Aorta (tissue), 5 donors: ENCODE results near the gene POLG. TPM values are rescaled to one million over a fixed set of nuclear protein-coding genes. Genes with fewer than 3 reads are reported as not detected.
A peak's percentile ranks its signal among the peaks of the same experiment; 100 is the strongest.

ENCODE experiments used
- ATAC-seq: fragments of 200-7000 bp; cut with Tn5 transposase; one replicate; pipeline ENCODE4 v1.9.1; 2022; ENCODE audit warnings: moderate library complexity; ENCODE audit not compliant: low FRiP score
- DNase-seq, 2 donors: peaks; one replicate each; pipeline ENCODE4 v3.0.0-alpha.2; 2020
- H3K27ac ChIP-seq, 2 donors: one replicate each; pipeline ENCODE4 v1.5.1; 2013; ENCODE audit warnings: low read length in 2 of 2, mild to moderate bottlenecking in 2 of 2, moderate library complexity in 2 of 2, control low read depth in 1 of 2, inconsistent platforms in 1 of 2, low read depth in 1 of 2
- H3K27me3 ChIP-seq, 2 donors: one replicate each; pipeline ENCODE4 v1.6.1; 2013; ENCODE audit warnings: control low read depth in 1 of 2, low read length in 1 of 2, mild to moderate bottlenecking in 1 of 2, moderate library complexity in 1 of 2; ENCODE audit not compliant: insufficient read depth in 2 of 2, control insufficient read depth in 1 of 2
- H3K36me3 ChIP-seq, 2 donors: one replicate each; pipeline ENCODE4 v1.6.1; 2013; ENCODE audit warnings: control low read depth in 1 of 2, low read length in 1 of 2, mild to moderate bottlenecking in 1 of 2; ENCODE audit not compliant: insufficient read depth in 2 of 2, control insufficient read depth in 1 of 2
- H3K4me1 ChIP-seq, 2 donors: one replicate each; pipeline ENCODE4 v1.6.1; 2013; ENCODE audit warnings: low read length in 2 of 2, control low read depth in 1 of 2, mild to moderate bottlenecking in 1 of 2, moderate library complexity in 1 of 2; ENCODE audit not compliant: insufficient read depth in 2 of 2, control insufficient read depth in 1 of 2
- H3K4me3 ChIP-seq, 2 donors: one replicate each; pipeline ENCODE4 v1.5.1; 2013; ENCODE audit warnings: low read length in 2 of 2, control low read depth in 1 of 2, mild to moderate bottlenecking in 1 of 2
- H3K9me3 ChIP-seq: one replicate; pipeline ENCODE4 v1.6.1; 2013; ENCODE audit warnings: mild to moderate bottlenecking, low read length; ENCODE audit not compliant: control insufficient read depth
- WGBS, 2 donors: extraction: QIAGEN DNeasy Blood & Tissue Kit; methylation state at CpG; one replicate each; pipeline ENCODE4 v1.1.7; 2013; 5-methylcytosine and 5-hydroxymethylcytosine counted together
- intact Hi-C, 2 donors: fragments of 100-400 bp; cut with DNase I; formaldehyde crosslinking; loops; one replicate each; pipeline versions ENCODE4 v1.14.2 to v1.15.0; 2022
- polyA plus RNA-seq, 2 donors: library from polyadenylated mRNA; stranded (reverse); fragments of 200-250 nt; gene quantifications; one replicate each; pipeline ENCODE4 v1.2.3, GENCODE V29; 2013
- total RNA-seq, 2 donors: library from RNA; stranded (reverse); fragmentation: NEBNext Ultra II Directional; extraction: Animal tissue kit (Norgen Biotek cat#: 25700); gene quantifications; one replicate each; pipeline ENCODE4 v1.2.1, GENCODE V29; 2021
- donor health status: healthy with polysubstance abuse.
- donor health status: Bipolar disorder and iron deficiency.
- donor health status: DM: no; HTN: no; CAD: no.
- donor health status: DM: no; HTN: no; CAD: no.
- donor health status: DM: yes; HTN: yes; CAD: no.

POLG gene
- total and polyA plus RNA-seq, 4 donors: 18.4 to 61.9 (median 57.4) TPM

DNA sequence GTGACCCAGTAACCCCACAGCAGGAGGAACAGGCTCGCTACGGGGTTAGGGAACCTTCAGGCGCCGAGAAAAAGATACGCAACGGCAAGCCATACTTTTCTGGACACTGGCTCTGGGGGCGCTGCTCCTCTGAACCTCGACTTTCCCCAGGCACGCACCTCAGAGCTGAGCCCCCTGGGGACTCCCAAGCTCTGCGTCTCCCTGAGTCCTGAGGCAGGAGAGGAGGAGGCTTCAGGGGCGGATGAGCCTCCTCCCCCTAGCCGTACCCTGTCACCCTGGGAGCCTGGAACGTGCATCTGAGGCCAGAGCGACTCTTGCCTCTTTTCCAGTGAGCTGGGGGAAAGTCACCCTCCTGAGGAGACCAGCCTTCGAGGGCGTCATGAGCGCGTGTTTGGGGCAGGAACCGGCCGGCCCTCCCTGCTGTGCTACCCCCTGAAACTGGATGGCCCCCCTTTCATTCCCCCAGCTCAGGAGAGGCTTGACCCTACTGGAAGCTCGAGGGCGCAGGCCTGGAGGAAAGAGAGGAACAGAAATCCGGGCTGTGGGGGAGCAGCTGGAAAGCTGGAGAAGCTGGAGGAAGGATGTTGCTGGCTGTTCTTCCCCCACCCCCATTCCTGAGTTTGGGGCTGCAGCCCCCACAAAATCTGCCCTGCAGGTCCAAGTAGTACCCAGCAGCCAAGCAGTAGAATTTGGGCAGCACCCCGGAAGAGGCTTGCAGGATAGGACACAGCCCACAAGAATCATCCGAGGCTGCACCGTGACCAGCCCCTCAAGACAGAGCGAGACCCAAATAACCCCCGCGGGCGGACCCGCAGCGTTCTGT lies 25.1 kb upstream of the POLG start:
- ATAC-seq: no peak
- peaks cover 0 to 3% of the 10 kb centered on the region in 2 donors for H3K27me3 ChIP-seq
- DNase-seq: peak in 1 of 2 donors; percentile 67
- no peak overlapping the region for H3K4me3 ChIP-seq
- H3K27ac ChIP-seq: no peak overlapping the region
- intact Hi-C loops: loop anchor here (2.0 to 10.0 kb wide), 2 partner anchors 71 to 195 kb away; no protein-coding TSS in a partner anchor
- 7 to 11% methylated on average over 32 of the region's 32 CpGs for WGBS, 2 donors
- no peaks in the 10 kb centered on the region for H3K9me3 ChIP-seq
- H3K36me3 ChIP-seq: no peaks in the 10 kb centered on the region
- no peaks in the 10 kb centered on the region for H3K4me1 ChIP-seq

DNA sequence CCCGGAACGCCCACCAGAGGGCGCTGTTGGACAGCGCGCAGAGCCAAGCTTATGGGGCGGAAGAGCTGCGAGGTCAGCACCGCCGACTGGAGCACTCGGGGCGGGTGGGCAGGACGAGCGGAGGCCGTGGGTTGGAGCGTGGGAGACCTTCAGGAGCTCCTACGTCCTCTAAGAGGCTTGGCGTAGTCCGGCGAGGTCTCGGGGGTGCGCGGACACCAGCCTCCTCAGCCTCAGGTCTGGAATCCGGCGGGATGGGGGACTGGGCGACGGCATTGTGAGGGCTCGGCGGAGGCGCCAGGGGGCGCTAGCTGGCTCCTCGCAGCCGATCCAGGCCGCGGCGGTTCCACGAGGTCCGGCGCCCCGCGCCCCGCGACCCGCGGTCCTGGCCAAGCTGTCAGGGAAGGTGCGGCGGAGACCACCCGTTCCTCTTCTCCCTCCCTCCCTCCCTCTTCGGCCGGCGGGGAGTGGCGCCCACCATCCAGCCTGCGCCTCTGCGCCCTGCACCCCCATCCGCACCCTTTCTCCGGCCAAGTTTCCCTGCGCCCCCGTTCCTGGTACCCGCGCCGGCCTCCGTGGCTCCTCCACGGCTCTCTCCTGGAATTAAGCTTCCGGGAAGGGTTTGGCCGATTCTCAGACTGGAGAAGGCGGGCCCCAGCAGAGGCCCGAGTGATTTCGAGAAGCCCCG lies 24.3 kb upstream of the POLG start:
- Histone ChIP-seq H3K9me3 (no peaks in the 10 kb centered on the region), H3K36me3 (no peaks in the 10 kb centered on the region), H3K27ac (no peak overlapping the region), H3K27me3 (peaks cover 0 to 3% of the 10 kb centered on the region in 2 donors), H3K4me3 (no peak overlapping the region), H3K4me1 (no peaks in the 10 kb centered on the region)
- peak; percentile 83 to 93 for DNase-seq
- ATAC-seq: peak; percentile 94
- intact Hi-C loops: loop anchor here (1.0 to 10.0 kb wide), 3 partner anchors 71 to 196 kb away; no protein-coding TSS in a partner anchor
- 1 to 2% methylated on average over 49 to 68 of the region's 68 CpGs for WGBS, 2 donors

DNA sequence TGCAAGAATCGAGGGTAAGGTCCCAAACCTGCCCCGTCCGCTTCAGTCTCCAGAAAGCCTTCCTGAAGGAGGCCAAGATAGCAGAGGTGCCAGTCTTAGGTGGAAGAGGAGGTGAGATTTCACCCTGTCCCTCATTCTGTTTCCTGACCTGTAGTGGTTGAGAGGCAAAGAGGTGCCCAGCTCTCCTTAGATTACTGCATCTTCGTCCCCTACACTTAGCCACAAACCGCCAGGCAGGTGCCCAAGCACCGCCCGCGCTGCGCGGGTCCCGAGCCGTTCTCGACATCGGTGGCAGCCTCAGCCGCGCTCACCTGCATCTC lies 23.8 kb upstream of the POLG start:
- intact Hi-C loops: loop anchor here (1.0 to 10.0 kb wide), 3 partner anchors 72 to 196 kb away; no protein-coding TSS in a partner anchor

DNA sequence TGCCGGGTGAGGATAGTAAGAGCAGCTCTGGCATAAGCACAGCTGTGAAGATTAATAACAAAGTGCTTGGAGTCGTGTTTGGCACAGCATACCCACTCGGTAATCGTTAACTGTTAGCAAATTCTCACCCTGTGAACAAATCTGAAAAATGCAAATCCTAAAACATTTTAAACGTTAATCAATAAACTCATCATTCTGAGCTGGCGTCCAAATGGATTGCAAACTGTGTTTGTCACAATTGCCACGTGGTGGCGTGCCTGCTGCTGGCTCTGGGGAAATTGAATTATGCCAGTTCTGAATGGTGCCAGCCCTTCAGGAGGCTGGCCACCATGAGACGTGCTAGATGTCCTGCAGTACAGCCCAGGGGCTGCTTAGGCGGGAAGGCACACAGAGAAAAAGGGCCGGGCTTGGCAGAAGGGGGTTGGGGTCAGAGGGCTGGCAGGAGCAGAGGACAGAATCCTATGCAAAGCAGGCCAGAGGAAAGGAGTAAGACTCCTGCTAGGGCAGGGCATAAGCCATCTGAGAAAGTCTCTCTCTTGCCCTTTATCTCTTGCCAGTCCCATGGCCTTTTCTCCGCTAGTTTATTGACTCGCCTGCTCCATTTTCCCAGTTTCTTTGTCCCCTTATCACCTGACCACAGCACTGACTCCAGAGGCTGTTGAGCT lies 22.1 kb upstream of the POLG start:
- peak in 1 of 2 donors; percentile 35 for DNase-seq
- 30 to 35% methylated on average over 13 of the region's 13 CpGs for WGBS, 2 donors
- Histone ChIP-seq H3K36me3 (no peaks in the 10 kb centered on the region), H3K4me3 (no peak overlapping the region), H3K27me3 (peaks cover 0 to 3% of the 10 kb centered on the region in 2 donors), H3K4me1 (no peaks in the 10 kb centered on the region), H3K27ac (no peak overlapping the region), H3K9me3 (no peaks in the 10 kb centered on the region)
- intact Hi-C loops: loop anchor here in 1 of 2 donors (10.0 kb wide), 1 partner anchor 198 kb away; no protein-coding TSS in a partner anchor
- ATAC-seq: no peak

More for the DNA sequence above, 23.8 kb upstream of the POLG start:
- Histone ChIP-seq H3K4me1 (no peaks in the 10 kb centered on the region), H3K27ac (no peak overlapping the region), H3K4me3 (no peak overlapping the region), H3K9me3 (no peaks in the 10 kb centered on the region), H3K27me3 (peaks cover 0 to 3% of the 10 kb centered on the region in 2 donors), H3K36me3 (no peaks in the 10 kb centered on the region)
- DNase-seq (no peak), ATAC-seq (peak; percentile 4)
- WGBS, 2 donors: 4 to 5% methylated on average over 16 of the region's 16 CpGs

DNA sequence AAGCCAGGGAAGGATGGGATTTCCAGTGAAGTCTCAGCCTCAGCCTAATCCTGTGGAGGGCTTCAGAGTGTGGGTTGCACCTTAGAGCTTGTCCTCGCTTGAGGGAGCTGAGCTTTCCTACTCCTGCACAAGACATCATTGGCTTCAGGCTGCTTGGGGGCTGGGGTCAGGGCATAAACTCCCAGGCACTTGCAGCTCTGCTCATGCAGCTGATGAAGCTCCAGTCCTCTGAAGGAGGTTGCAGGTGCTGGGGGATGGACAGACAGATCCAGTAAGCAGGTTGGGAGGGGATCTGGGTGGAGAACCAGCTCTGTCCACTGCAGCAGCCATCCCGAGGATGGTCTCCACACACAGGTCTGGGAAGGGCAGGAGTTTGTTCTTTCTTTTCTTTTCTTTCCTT lies 19.4 kb upstream of the POLG start:
- Histone ChIP-seq H3K4me1 (no peaks in the 10 kb centered on the region), H3K36me3 (no peaks in the 10 kb centered on the region), H3K27me3 (peaks cover 0 to 3% of the 10 kb centered on the region in 2 donors), H3K27ac (no peak overlapping the region), H3K9me3 (no peaks in the 10 kb centered on the region), H3K4me3 (no peak overlapping the region)
- ATAC-seq (no peak), DNase-seq (peak in 1 of 2 donors; percentile 15)
- intact Hi-C loops: loop anchor here in 1 of 2 donors (10.0 kb wide), 1 partner anchor 201 kb away; no protein-coding TSS in a partner anchor
- WGBS, 2 donors: 71 to 72% methylated on average over 2 of the region's 2 CpGs

DNA sequence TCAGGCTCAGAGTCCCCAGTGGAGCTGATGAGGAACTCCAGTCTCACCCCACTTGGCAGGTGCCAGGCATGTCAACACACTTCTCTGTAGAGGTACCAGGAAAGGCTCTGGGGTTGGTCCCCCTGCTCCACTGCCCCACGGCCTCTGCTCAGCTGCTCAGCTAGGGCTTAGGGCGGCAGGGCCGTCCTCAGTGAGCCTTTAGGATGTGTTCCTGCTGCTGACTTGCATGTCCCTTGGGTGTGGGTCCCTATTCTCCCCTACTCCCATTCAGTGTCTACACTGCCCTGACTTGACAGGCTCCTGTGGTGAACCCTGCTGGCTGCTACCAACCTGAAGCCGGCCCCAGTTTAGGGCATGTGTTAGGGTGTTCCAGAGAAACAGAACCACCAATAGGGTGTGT lies 17.9 kb upstream of the POLG start:
- 62 to 72% methylated on average over 4 of the region's 4 CpGs for WGBS, 2 donors
- Histone ChIP-seq H3K36me3 (no peaks in the 10 kb centered on the region), H3K27me3 (peaks cover 0 to 3% of the 10 kb centered on the region in 2 donors), H3K9me3 (no peaks in the 10 kb centered on the region), H3K4me3 (no peak overlapping the region), H3K27ac (no peak overlapping the region), H3K4me1 (no peaks in the 10 kb centered on the region)
- intact Hi-C loops: loop anchor here in 1 of 2 donors (10.0 kb wide), 1 partner anchor 202 kb away; no protein-coding TSS in a partner anchor
- DNase-seq (peak in 1 of 2 donors; percentile 42), ATAC-seq (no peak)

DNA sequence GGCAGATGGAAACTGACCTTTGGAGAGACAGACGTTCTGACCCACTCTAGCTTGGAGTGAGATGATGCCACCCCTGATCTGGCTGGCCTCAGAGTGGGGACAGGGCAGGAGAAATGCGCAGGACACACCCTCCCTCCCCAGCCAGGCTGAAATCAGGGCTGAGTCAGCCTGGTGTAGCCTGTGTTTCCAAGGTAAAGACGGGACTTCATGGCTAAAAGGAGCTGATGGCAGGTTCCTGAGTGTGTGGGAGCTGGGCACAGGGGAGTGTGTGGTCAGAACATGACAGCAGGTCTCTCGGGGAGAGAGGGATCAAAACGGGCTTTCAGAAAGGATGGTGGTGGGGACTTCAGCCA lies 14.6 kb upstream of the POLG start:
- ATAC-seq: no peak
- Histone ChIP-seq H3K4me3 (no peak overlapping the region), H3K9me3 (no peaks in the 10 kb centered on the region), H3K27me3 (no peaks in the 10 kb centered on the region), H3K27ac (no peak overlapping the region), H3K4me1 (no peaks in the 10 kb centered on the region), H3K36me3 (no peaks in the 10 kb centered on the region)
- WGBS, 2 donors: 71 to 72% methylated on average over 5 of the region's 5 CpGs
- peak; percentile 28 to 29 for DNase-seq
- intact Hi-C loops: no loop called here

DNA sequence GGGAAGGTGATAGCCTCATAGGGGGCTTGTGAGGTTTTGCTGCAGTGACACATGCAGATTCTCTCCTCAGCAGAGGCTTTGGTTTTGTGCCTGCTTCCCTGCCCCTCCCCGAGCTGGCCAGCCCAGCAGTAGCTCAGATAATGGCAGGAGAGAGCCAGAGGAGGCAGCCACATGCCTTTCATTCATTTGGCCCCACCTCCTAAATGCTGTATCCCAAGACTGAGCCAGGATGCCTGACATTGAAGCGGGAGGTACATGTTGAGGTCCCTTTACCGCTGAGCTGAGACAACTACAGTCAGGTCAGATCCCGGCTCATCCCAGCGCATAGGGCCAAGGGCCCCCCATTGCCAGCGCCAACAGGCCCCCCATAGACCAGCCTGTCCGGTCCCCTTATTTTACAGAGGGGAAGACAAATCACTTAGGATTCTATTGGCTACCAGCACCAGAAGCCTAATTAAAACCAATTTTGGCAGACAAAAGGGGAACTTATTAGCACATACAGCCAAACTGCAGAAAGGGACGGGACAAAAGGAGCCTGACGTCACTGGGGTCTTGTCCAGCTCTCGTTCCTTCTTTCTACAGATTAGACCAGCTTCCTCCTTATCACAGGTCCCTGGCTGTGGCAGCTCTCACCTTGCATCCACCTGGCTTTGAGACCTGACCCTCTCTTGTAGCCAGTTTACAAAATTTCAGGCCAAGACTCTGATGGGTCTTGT lies 12.1 kb upstream of the POLG start:
- 37 to 41% methylated on average over 10 of the region's 10 CpGs for WGBS, 2 donors
- Histone ChIP-seq H3K27me3 (no peaks in the 10 kb centered on the region), H3K4me1 (no peaks in the 10 kb centered on the region), H3K9me3 (no peaks in the 10 kb centered on the region), H3K36me3 (no peaks in the 10 kb centered on the region), H3K27ac (no peak overlapping the region), H3K4me3 (no peak overlapping the region)
- DNase-seq (peak in 1 of 2 donors; percentile 26), ATAC-seq (no peak)
- intact Hi-C loops: no loop called here
